GM18498 (cell line): ENCODE measurements around the gene KCNJ16.

ENCODE experiments used
- ATAC-seq: cut with Tn5 transposase; IDR thresholded peaks from one replicate; pipeline ENCODE4 v1.9.1; 2021; ENCODE audit warnings: mild to moderate bottlenecking, moderate library complexity; ENCODE audit not compliant: unreplicated experiment

KCNJ16 gene

GRCh38 chr17:70168044-70168976, 93.3 kb downstream of the KCNJ16 start:
- peak; percentile 25 for ATAC-seq

DNA sequence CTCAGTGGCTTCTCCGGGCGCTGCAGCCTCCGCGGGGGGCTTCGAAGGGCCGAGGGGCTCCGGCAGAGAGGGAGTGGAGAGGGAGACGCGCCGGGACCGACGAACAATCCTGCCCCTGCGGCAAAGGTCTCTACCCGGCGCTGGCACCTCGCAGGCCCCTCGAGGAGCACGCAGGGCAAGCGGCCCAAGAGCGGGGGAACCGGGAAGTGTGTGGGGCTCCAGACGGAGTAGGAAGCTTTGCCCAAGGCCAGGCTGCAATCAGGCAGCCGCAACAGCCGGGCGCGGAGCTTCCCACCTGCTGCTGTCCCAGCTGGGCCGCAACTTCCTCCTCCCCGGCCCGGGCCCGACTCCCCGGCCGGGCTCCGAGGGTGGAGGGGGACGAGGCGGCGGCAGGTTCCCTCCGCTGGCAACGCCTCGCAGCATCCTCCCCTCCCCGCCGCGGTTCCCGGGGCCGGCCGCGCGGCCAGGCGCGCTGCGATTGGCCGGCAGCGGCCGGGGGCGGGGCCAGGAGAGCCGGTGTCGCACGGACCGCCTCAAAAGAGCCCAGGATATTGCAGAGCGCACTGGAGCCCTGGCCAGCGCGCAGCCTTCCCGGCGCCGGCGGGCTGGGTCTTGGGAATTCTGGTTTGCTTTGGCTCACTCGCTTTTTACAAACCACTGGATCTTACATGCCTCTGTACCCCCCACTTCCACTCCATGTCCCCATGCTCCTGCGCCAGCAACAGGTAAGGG, 94.1 kb downstream of the KCNJ16 start, which contains the start of gene KCNJ2:
Gene KCNJ2 (plus strand): TSS at position 556 of the 732 bp plus-strand sequence. CDS start 5,508 bp downstream, outside the sequence.
- peak; percentile 98 for ATAC-seq

GRCh38 chr17:70169709-70170597, 94.9 kb downstream of the KCNJ16 start:
- no peak for ATAC-seq

GRCh38 chr17:70171159-70171558, 96.1 kb downstream of the KCNJ16 start:
- ATAC-seq: no peak

- no peak for ATAC-seq
Measured at GRCh38 chr17:70172449-70172848, 97.4 kb downstream of the KCNJ16 start.

GRCh38 chr17:70172923-70173322, 97.9 kb downstream of the KCNJ16 start:
- ATAC-seq: no peak

DNA sequence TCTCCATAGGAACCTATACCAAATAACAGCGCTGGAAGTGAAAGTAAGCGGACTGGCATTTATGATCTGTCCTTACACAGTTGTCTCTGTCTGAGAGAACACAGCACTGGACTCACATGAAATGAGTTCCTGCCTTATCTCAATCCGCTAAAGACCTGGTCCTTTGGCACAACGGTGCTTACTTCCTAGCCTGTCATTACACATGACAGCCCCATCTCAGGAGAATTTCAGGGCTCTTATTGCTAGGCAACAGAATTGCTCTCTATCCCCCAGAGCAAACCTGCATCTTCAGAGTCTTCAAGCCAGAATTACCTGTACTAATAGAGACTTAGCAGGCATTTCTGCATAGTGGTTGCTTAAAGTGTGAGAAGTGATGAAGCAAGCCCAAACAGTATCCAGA, 98.7 kb downstream of the KCNJ16 start:
- no peak for ATAC-seq

GRCh38 chr17:70181376-70181775, 106.4 kb downstream of the KCNJ16 start:
- ATAC-seq: no peak

DNA sequence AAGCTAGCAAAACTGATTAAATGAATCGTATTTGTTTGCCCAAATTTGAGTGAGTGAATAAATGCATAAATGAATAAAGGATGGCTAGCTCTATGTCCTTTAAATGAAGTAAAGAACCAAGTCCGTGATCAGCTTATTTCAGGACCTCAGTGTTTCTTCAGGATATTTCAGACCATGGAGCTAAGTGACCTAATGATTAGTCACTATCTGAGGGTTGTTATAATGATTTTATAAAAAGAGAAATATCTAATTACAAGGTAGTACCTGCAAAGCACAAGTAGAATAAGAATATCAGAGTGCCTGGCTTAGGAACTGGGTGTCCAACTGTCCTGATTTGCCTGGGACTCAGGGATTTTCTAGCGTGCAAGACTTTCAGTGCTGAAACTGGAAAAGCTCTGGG, 106.8 kb downstream of the KCNJ16 start:
- ATAC-seq: no peak

DNA sequence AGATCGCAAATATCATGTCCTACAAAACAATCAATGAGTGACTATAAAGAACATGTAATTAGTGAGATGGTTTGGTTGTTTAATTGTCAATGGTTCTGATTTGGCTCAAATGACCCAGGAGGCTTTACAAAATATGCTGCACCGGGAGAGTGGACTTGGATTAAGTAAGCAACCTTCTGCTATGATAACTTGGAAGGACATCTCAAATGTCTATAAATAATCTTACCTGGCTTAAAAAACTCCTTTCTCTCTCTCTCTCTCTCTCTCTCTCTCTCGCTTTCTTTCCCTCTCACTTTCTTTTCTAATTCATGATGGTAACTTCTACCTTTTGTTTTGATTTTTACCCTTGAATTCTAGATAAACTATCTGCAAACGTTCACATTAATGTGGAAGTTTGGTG, 108.5 kb downstream of the KCNJ16 start:
- no peak for ATAC-seq

GRCh38 chr17:70184207-70184606, 109.2 kb downstream of the KCNJ16 start:
- no peak for ATAC-seq

GRCh38 chr17:70184770-70185169, 109.7 kb downstream of the KCNJ16 start:
- no peak for ATAC-seq
